ENCODE data around the gene MT1F. TPM values are rescaled to one million over a fixed set of nuclear protein-coding genes. Genes with fewer than 3 reads are reported as not detected.

The MT1F gene
- total and polyA plus RNA-seq, 9 of the 15 experiments (the other 6 are each of a cell fraction or from before 2014, with no cell fraction given), result 0.18 to 0.68 (median 0.29) TPM; not detected in 5

GRCh38 chr16:56651586-56651985 is 6.2 kb upstream of the MT1F start, which contains the start of gene MT1B:
Gene MT1B (plus strand): TSS chr16:56651886. CDS start chr16:56651954, 68 bp downstream.
- in situ Hi-C loops (cut with MboI), result no loop called here
- no TSS peak for BruUV-seq (replicated peaks)
- Histone ChIP-seq H3K4me2 (ENCODE audit: insufficient read depth, low read length) (no peak within 1 kb of the TSS), H3K27ac (ENCODE audit: extremely low read depth, low read depth, low read length) (no peak within 1 kb of the TSS), H3K27me3 (ENCODE audit: control insufficient read depth in 2 of 2, insufficient read depth in 2 of 2, low read length in 2 of 2) (peaks cover 33 to 70% of the 10 kb centered on the region in 2 experiments; a peak in 4 of 5 replicates), H3K4me3 (no peak within 1 kb of the TSS), H3K79me2 (ENCODE audit: control insufficient read depth, insufficient read depth, low read length) (no peaks in the 10 kb centered on the region), H3K36me3 (ENCODE audit: control insufficient read depth, insufficient read depth, low read length) (no peaks in the 10 kb centered on the region), H3K9me3 (replicated peaks; ENCODE audit: control insufficient read depth, insufficient read depth, low read depth, low read length) (no peaks in the 10 kb centered on the region), H4K20me1 (replicated peaks; ENCODE audit: control insufficient read depth, insufficient read depth, low read length) (no peaks in the 10 kb centered on the region; the same call in 1 of the 2 replicates), H2AFZ (ENCODE audit: low read depth, low read length) (no peak within 1 kb of the TSS), H3K4me1 (replicated peaks in 1 of 2; ENCODE audit: control insufficient read depth in 2 of 2, insufficient read depth in 2 of 2, low read length in 2 of 2) (peaks cover 0 to 5% of the 10 kb centered on the region in 2 experiments; a peak in 1 of 5 replicates), H3K9ac (ENCODE audit: insufficient read depth in 1 of 2, low read depth in 2 of 2, low read length in 2 of 2) (no peak within 1 kb of the TSS), H3K9me1 (ENCODE audit: control insufficient read depth, insufficient read depth, low read length) (no peaks in the 10 kb centered on the region)
- intact Hi-C loops (cut with micrococcal nuclease), result no loop called here
- TF ChIP-seq ZNF311 (CRISPR knock-in tag; IDR thresholded peaks at IDR 0.05) (no peak), RBM14 (IDR thresholded peaks at IDR 0.05; ENCODE audit: borderline replicate concordance, insufficient read depth, low read depth, low read length) (no peak), POLR2AphosphoS2 (IDR thresholded peaks at IDR 0.05; ENCODE audit: low read length) (no peak), DMBX1 (CRISPR knock-in tag; IDR thresholded peaks at IDR 0.05; ENCODE audit: borderline replicate concordance) (no peak), KHSRP (IDR thresholded peaks at IDR 0.05) (no peak), SMAD1 (IDR thresholded peaks at IDR 0.05; ENCODE audit: low read depth, low read length, partially characterized antibody) (no peak), YY1 (IDR thresholded peaks at IDR 0.05; ENCODE audit: borderline replicate concordance in 1 of 3, control insufficient read depth in 1 of 3, extremely low read depth in 1 of 3, insufficient read depth in 3 of 3, insufficient read length in 1 of 3, insufficient replicate concordance in 2 of 3, low read depth in 1 of 3, low read length in 2 of 3) (no peak)
- no peak for ATAC-seq
- DNase-seq (ENCODE audit: extremely low read depth in 1 of 4, low spot score in 3 of 4), result no peak
- POLR2A ChIA-PET, result no interaction called here
- CTCF ChIA-PET (ENCODE audit: low intra/inter-chr PET ratio), result no interaction called here
- under 1% methylated on average over 7 of the region's 7 CpGs for WGBS (ENCODE audit: insufficient coverage, low coverage, missing lambda C conversion rate)
- FAIRE-seq, result no peak
